ENCODE data around the gene EGLN1.

DNA sequence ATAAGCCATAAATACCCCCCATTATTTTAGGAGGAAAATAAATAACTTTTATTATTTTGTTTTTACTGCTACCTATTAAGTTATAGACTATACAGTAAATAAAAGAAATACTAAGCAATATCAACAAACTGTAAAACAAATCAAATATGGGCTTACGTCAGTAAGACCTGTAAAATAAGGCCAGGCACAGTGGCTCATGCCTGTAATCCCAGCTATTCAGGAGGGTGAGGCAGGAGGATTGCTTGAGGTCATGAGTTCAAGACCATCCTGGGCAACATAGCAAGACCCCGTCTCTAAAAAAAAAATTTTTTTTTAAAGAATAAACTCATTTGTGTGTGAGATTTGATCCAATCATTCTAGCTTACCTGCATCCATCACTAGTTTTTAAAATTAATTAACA lies 17.8 kb downstream of the EGLN1 start:
- TF ChIP-seq RFX5 (IDR thresholded peaks at IDR 0.05) = no peak
- TF ChIP-seq, protein P1, sequence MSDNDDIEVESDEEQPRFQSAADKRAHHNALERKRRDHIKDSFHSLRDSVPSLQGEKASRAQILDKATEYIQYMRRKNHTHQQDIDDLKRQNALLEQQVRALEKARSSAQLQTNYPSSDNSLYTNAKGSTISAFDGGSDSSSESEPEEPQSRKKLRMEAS (IDR thresholded peaks at IDR 0.05) = no peak
- TF ChIP-seq, protein P2, sequence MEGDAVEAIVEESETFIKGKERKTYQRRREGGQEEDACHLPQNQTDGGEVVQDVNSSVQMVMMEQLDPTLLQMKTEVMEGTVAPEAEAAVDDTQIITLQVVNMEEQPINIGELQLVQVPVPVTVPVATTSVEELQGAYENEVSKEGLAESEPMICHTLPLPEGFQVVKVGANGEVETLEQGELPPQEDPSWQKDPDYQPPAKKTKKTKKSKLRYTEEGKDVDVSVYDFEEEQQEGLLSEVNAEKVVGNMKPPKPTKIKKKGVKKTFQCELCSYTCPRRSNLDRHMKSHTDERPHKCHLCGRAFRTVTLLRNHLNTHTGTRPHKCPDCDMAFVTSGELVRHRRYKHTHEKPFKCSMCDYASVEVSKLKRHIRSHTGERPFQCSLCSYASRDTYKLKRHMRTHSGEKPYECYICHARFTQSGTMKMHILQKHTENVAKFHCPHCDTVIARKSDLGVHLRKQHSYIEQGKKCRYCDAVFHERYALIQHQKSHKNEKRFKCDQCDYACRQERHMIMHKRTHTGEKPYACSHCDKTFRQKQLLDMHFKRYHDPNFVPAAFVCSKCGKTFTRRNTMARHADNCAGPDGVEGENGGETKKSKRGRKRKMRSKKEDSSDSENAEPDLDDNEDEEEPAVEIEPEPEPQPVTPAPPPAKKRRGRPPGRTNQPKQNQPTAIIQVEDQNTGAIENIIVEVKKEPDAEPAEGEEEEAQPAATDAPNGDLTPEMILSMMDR (IDR thresholded peaks at IDR 0.05) = no peak
- no peak for TF ChIP-seq MYC (IDR thresholded peaks at IDR 0.05; ENCODE audit: borderline replicate concordance, low read length)
- no peak for TF ChIP-seq POLR2AphosphoS2 (conservative IDR thresholded peaks at IDR 0.05; ENCODE audit: low read length)

Data from A549 (cell line).